Progenitor cell of endocrine pancreas (in vitro differentiated cells): ENCODE data around the gene LRFN2. TPM values are rescaled to one million over a fixed set of nuclear protein-coding genes. Genes with fewer than 3 reads are reported as not detected.

ENCODE experiments used
- DNase-seq: peaks from one replicate; pipeline ENCODE4 v3.0.0; 2021; ENCODE audit warnings: low spot score; ENCODE audit not compliant: unreplicated experiment
- H3K27ac Mint-ChIP-seq: 2 replicates; pipeline ENCODE4 v1.8.0; 2021; ENCODE audit warnings: mild to moderate bottlenecking, moderate library complexity, mixed read lengths
- H3K27me3 Mint-ChIP-seq: 2 replicates; pipeline ENCODE4 v1.8.0; 2021; ENCODE audit warnings: mixed read lengths
- H3K36me3 Mint-ChIP-seq: 2 replicates; pipeline ENCODE4 v1.8.0; 2022; ENCODE audit warnings: mixed read lengths; ENCODE audit not compliant: insufficient read depth
- H3K4me1 Mint-ChIP-seq: 2 replicates; pipeline ENCODE4 v1.8.0; 2021; ENCODE audit warnings: low read depth, mixed read lengths
- H3K4me3 Mint-ChIP-seq: 2 replicates; pipeline ENCODE4 v1.8.0; 2021; ENCODE audit warnings: low read depth, mild to moderate bottlenecking, moderate library complexity, mixed read lengths
- H3K9me3 Mint-ChIP-seq: 2 replicates; pipeline ENCODE4 v1.8.0; 2021; ENCODE audit warnings: low read depth, mixed read lengths
- total RNA-seq: library from RNA; stranded (reverse); gene quantifications from 2 replicates; pipeline ENCODE4 v1.2.1, GENCODE V29; 2021
- TF ChIP-seq, protein P1 (sequence below): fragments of 200-600 bp; sonication (generic); IDR thresholded peaks from one replicate; pipeline ENCODE4 v1.5.0; 2021; ENCODE audit warnings: antibody characterized with exemption, mild to moderate bottlenecking; ENCODE audit not compliant: unreplicated experiment

The LRFN2 gene
- total RNA-seq, 1 donor from 2014 or later = 0.14 TPM

DNA sequence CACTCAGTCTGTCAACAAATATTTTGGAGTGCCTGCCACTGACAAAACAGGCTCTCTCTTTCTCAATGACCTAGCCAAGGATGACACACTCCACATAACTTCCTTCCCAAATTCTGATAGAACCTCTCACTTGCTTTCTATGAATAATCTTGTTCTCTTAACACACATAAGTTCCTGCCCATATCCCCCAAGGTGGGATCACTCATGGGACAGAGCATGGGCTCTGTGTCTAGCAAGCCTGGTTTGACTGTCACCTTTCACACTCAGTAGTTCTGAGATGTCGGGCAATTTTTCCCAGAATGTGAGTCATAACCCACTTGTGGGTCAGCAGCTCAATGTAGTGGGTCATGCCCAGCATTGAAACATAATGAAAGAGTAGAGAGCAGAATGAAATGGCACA, 78.1 kb downstream of the LRFN2 start:
- no peaks in the 10 kb centered on the region for H3K9me3 Mint-ChIP-seq
- H3K36me3 Mint-ChIP-seq = no peaks in the 10 kb centered on the region
- H3K4me3 Mint-ChIP-seq = no peak overlapping the region
- H3K27me3 Mint-ChIP-seq = peaks cover 7% of the 10 kb centered on the region
- DNase-seq = no peak
- no peak overlapping the region for H3K27ac Mint-ChIP-seq
- H3K4me1 Mint-ChIP-seq = peaks cover 21% of the 10 kb centered on the region
- TF ChIP-seq, protein P1, sequence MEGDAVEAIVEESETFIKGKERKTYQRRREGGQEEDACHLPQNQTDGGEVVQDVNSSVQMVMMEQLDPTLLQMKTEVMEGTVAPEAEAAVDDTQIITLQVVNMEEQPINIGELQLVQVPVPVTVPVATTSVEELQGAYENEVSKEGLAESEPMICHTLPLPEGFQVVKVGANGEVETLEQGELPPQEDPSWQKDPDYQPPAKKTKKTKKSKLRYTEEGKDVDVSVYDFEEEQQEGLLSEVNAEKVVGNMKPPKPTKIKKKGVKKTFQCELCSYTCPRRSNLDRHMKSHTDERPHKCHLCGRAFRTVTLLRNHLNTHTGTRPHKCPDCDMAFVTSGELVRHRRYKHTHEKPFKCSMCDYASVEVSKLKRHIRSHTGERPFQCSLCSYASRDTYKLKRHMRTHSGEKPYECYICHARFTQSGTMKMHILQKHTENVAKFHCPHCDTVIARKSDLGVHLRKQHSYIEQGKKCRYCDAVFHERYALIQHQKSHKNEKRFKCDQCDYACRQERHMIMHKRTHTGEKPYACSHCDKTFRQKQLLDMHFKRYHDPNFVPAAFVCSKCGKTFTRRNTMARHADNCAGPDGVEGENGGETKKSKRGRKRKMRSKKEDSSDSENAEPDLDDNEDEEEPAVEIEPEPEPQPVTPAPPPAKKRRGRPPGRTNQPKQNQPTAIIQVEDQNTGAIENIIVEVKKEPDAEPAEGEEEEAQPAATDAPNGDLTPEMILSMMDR = no peak

DNA sequence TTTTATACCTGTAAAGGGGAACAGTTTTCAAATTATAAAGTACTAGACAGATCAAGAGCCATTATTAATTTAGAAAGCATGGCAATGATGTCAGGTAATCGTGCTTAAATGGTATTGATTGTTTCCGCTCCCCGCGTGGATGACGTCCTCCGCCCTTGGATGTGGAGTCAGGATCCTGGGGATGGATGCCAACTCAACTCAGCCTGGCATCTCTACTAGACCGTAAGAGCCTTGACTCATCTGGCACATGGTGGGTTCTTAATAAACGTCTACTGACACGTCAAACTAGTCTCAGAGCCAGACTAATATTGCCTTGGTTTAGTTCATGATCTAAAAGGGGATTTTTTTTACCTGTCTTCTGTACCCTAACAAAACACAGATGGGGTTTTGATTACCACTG, 80.2 kb downstream of the LRFN2 start:
- no peak overlapping the region for H3K27ac Mint-ChIP-seq
- H3K27me3 Mint-ChIP-seq = peaks cover 20% of the 10 kb centered on the region
- H3K36me3 Mint-ChIP-seq = no peaks in the 10 kb centered on the region
- H3K4me3 Mint-ChIP-seq = no peak overlapping the region
- TF ChIP-seq, protein P1 = no peak
- no peaks in the 10 kb centered on the region for H3K9me3 Mint-ChIP-seq
- no peak for DNase-seq
- peaks cover 15% of the 10 kb centered on the region for H3K4me1 Mint-ChIP-seq

DNA sequence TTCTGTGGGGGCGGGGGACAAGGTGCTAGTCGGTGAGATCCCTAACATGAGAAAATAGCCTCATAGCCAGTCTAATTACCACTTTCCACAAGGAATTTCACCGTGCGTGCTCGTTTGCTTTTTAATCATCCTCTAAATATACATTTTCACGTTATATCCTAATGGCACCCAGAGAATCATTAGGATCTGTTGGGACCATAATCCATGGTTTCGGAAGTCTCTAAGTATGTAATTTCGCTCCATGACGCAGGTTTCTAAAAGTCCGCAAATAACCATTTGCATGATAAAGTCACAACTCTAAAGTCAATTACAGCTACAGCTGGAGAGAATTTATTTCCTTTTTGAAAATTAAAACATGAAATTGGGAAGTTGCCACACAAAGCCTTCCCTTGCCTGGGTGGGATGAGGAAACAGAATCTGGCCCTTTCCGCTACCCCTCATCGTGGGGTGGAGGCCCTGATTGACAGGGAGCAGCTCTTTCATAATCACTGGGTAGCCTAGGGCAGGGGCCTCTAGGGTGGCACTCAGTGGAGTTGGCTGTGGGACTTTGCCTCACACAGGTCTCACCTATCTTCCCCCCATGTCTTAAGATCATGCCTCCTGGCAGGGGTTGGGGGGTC, 81.9 kb downstream of the LRFN2 start:
- no peaks in the 10 kb centered on the region for H3K9me3 Mint-ChIP-seq
- H3K36me3 Mint-ChIP-seq = no peaks in the 10 kb centered on the region
- H3K4me1 Mint-ChIP-seq = peaks cover under 1% of the 10 kb centered on the region
- TF ChIP-seq, protein P1 = no peak
- peaks cover 17% of the 10 kb centered on the region for H3K27me3 Mint-ChIP-seq
- H3K4me3 Mint-ChIP-seq = no peak overlapping the region
- H3K27ac Mint-ChIP-seq = no peak overlapping the region
- no peak for DNase-seq

DNA sequence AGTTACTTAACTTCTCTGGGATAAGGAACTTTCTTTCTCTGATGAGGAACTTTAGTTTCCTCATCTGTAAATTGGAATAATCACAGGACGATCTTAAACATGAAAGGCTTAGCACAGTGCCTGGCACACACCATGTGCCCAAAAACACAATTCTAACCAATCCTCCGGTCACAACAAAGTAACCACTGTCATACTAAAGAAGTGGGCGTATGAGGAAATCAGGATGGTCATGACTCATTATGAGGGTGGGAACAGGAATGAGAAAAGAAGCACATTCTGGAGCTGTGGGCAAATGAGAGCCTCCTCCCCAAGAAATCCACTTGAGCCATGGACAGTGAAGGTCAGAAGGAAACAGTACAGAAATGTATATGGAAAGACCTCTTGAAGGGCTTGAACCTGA, 82.9 kb downstream of the LRFN2 start:
- H3K36me3 Mint-ChIP-seq = no peaks in the 10 kb centered on the region
- no peak for DNase-seq
- H3K4me1 Mint-ChIP-seq = no peaks in the 10 kb centered on the region
- H3K27ac Mint-ChIP-seq = no peak overlapping the region
- TF ChIP-seq, protein P1 = no peak
- H3K27me3 Mint-ChIP-seq = peaks cover 17% of the 10 kb centered on the region
- no peaks in the 10 kb centered on the region for H3K9me3 Mint-ChIP-seq
- H3K4me3 Mint-ChIP-seq = no peak overlapping the region

DNA sequence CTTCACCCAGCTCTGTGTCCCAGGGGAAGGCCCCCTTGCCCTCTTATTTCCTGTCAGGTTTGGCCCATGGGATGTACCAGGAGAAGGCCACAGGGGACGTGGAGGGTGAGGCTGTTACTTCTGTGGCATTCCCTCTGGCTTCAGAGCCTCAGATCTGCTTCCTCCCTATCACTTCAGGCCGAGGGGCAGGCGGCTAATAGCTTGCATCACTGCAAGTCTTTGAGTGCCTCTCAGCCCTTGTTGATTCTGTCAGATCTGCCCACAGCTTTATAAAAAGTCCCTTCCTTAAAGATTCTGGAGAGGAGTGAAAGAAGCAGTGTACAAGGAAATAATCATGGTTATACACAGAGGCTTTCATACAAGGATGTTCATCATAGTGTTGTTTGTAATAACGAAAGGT, 86.9 kb downstream of the LRFN2 start:
- H3K27ac Mint-ChIP-seq = no peak overlapping the region
- no peaks in the 10 kb centered on the region for H3K4me1 Mint-ChIP-seq
- no peaks in the 10 kb centered on the region for H3K9me3 Mint-ChIP-seq
- DNase-seq = no peak
- no peak overlapping the region for H3K4me3 Mint-ChIP-seq
- no peaks in the 10 kb centered on the region for H3K36me3 Mint-ChIP-seq
- peaks cover 23% of the 10 kb centered on the region for H3K27me3 Mint-ChIP-seq
- TF ChIP-seq, protein P1 = no peak
